SK-N-SH treated with all-trans-retinoic acid at 6 μM for 48 hours (cell line): ENCODE measurements around the gene C10orf143.
"Not testable (repeated sequence)": the region's sequence is repeated elsewhere in the genome, so short reads cannot be mapped to it uniquely, and the experiment has no call there.

Experiments used
- ATAC-seq: fragments of 200-7000 bp; cut with Tn5 transposase; 3 replicates; pipeline ENCODE4 v1.9.1; 2020; ENCODE audit warnings: mild to moderate bottlenecking, moderate library complexity
- CREB5 ChIP-seq: fragments of 250-450 bp; sonication (Bioruptor Pico); IDR thresholded peaks from 2 replicates; pipeline ENCODE4 v1.5.1; 2020; ENCODE audit warnings: low read depth, mild to moderate bottlenecking, moderate library complexity
- ESRRG ChIP-seq: fragments of 250-450 bp; sonication (Bioruptor Pico); IDR thresholded peaks from 2 replicates; pipeline ENCODE4 v1.6.1; 2021; ENCODE audit warnings: mild to moderate bottlenecking
- GLIS3 ChIP-seq: fragments of 250-450 bp; sonication (Bioruptor Pico); IDR thresholded peaks from 2 replicates; pipeline ENCODE4 v1.5.0; 2020; ENCODE audit warnings: mild to moderate bottlenecking, moderate library complexity
- PATZ1 ChIP-seq: fragments of 250-450 bp; sonication (Bioruptor Pico); IDR thresholded peaks from 2 replicates; pipeline ENCODE4 v1.8.0; 2020; ENCODE audit warnings: mild to moderate bottlenecking, moderate library complexity, borderline replicate concordance
- POU6F1 ChIP-seq: fragments of 250-450 bp; sonication (Bioruptor Pico); IDR thresholded peaks from 2 replicates; pipeline ENCODE4 v1.8.0; 2021; ENCODE audit warnings: low read depth, mild to moderate bottlenecking, moderate library complexity, borderline replicate concordance
- RARB ChIP-seq: fragments of 250-450 bp; sonication (Bioruptor Pico); IDR thresholded peaks from 2 replicates; pipeline ENCODE4 v1.8.0; 2021; ENCODE audit warnings: mild to moderate bottlenecking, moderate library complexity
- TCF4 ChIP-seq: fragments of 250-450 bp; sonication (Bioruptor Pico); IDR thresholded peaks from 2 replicates; pipeline ENCODE4 v1.8.0; 2021; ENCODE audit warnings: mild to moderate bottlenecking, moderate library complexity, borderline replicate concordance
- ZNF565 ChIP-seq: fragments of 450-650 bp; formaldehyde crosslinking; conservative IDR thresholded peaks from 2 replicates; pipeline ENCODE4 v1.5.0; 2020; ENCODE audit warnings: low read depth, mild to moderate bottlenecking, moderate library complexity
- TF ChIP-seq, protein P1 (sequence below): fragments of 250-450 bp; sonication (Bioruptor Pico); IDR thresholded peaks from 2 replicates; pipeline ENCODE4 v1.5.1; 2021; ENCODE audit warnings: mild to moderate bottlenecking, moderate library complexity
- TF ChIP-seq, protein P2 (sequence below): fragments of 250-450 bp; sonication (Bioruptor Pico); IDR thresholded peaks from 2 replicates; pipeline ENCODE4 v1.5.0; 2020; ENCODE audit warnings: mild to moderate bottlenecking, moderate library complexity

C10orf143 gene

DNA sequence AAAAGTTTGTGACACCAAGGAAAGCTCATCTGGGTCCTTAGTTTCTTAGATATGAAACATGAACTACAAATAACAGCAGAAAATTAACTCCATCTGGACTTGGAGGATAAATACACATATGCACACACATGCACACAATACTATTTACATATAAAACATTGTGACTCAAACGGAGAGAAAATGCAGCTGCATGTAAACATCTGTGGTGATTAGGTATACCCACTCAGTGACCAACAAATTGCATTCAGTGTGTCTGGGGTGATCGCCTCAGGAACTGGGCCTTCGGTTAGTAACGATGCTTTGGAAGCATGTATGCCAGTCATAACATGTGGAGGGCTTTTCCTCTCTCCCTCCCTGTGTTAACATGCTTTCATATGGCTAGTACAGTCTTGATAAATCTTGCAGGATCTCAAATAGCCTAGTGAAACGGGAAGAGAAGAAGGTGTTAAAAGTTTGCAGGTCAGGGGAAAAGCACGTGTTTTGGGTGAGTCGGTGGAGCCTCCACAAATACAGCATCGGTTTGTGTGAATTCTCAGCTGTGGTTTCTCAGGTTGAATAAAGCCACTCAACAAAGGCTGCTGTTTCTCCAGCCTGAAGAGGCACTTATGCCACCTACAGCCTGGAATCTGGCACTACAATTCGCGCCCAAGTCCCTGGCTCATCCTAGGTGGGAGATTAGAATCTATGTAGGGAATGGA lies 16.9 kb upstream of the C10orf143 start (continued):
- no peak for TF ChIP-seq PATZ1 (CRISPR knock-in tag)

DNA sequence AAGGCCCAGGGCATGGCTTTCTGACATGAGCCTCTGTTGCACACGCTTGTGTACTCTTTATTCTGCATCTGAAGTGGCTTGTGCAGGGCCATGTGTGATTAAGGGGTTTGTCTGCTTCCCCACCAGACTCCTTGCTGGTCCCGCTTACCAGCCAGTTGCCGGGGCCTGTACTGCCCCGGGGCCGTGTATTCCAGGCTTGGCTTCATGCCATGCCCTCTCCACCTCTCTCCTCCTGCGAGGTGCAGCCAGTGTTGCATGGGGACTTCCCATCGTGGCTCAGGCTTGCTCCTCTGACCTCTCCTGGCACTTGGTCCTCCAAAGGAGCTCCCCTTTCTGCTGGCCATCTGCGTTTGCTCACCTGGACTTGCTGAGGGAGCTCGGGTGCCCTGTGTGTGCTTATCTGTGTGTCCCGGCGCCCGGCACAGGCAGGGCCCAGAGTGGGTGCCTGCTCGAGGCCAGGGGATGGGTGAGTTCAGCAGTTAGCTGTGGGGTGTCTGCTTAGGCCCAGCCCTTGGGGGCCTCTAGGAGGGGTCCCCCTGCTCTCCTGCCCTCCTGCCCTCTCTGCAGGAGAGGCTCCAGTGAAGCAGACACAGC lies 11.0 kb upstream of the C10orf143 start:
- TF ChIP-seq, protein P1, sequence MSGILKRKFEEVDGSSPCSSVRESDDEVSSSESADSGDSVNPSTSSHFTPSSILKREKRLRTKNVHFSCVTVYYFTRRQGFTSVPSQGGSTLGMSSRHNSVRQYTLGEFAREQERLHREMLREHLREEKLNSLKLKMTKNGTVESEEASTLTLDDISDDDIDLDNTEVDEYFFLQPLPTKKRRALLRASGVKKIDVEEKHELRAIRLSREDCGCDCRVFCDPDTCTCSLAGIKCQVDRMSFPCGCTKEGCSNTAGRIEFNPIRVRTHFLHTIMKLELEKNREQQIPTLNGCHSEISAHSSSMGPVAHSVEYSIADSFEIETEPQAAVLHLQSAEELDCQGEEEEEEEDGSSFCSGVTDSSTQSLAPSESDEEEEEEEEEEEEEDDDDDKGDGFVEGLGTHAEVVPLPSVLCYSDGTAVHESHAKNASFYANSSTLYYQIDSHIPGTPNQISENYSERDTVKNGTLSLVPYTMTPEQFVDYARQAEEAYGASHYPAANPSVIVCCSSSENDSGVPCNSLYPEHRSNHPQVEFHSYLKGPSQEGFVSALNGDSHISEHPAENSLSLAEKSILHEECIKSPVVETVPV (CRISPR knock-in tag) = no peak
- no peak; the same call in 2 of the 3 replicates for ATAC-seq

- not testable (repeated sequence) for ATAC-seq
These were observed 6.9 kb upstream of the C10orf143 start for GRCh38 chr10:130117535-130117934.

DNA sequence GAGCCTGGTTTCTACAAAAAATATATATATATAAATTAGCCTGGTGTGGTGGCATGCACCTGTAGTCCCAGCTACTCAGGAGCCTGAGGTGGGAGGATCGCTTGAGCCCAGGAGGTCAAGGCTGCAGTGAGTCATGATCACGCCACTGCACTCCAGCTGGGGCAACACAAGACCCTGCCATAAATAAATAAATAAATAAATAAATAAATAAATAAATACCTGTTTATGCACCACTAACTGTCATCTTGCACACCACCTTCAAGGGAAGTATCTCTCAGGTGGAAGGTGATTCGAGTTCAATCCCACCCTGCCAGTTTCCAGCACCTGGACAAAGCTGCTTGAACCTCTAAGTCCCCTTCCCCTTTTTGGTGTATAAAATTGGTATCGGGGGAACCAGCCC lies 6.3 kb upstream of the C10orf143 start:
- ATAC-seq = not testable (repeated sequence)

- TF ChIP-seq RARB = no peak
- no peak for ATAC-seq
These were observed 2.2 kb upstream of the C10orf143 start for GRCh38 chr10:130112821-130113220.

- TF ChIP-seq ZNF565 (CRISPR knock-in tag) = no peak
- no peak for TF ChIP-seq POU6F1 (CRISPR knock-in tag)
- no peak for TF ChIP-seq CREB5 (CRISPR knock-in tag)
- TF ChIP-seq, protein P1 (CRISPR knock-in tag) = no peak
- no peak for TF ChIP-seq TCF4 (CRISPR knock-in tag)
- ATAC-seq = no peak
These were observed 1.2 kb upstream of the C10orf143 start for GRCh38 chr10:130111852-130112180.

DNA sequence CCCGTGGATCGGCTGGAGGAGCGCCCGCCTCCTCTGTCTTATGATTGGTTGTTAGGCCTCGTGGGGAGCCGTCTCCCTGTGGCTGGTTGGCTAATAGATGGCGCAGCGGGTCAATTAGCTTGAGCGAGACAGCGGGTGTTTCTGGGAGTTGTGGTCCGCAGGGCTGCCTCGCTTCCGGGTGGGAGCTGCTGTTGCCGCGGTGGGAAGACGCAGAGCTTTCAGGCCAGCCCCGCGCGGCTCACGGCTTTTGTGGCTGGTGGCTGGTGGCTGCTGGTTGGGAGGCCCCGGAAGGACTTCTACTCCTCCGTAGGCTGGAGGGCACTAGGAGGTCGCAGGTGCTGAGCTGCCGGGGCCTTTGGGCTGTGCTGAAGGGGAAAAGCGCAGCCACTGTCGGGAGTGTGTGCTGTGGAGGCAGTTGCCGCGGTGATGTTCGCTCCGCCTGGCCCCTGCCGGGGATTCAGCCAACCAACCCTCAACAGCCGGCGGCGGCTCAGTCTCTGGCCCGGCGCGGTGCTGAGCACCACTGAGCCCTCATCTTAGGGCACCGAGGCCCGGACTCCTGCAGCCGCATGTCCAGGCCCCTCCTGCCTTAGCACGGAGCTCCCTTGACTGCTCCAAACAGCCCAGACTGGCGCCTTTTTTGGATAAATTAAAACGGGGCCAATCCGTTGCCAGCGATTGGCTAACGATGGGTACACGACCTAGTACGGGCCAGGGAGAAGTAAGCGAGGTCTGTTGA lies 652 bp upstream of the C10orf143 start:
- no peak for TF ChIP-seq GLIS3 (CRISPR knock-in tag)
- TF ChIP-seq, protein P1 (CRISPR knock-in tag) = no peak
- no peak for TF ChIP-seq ESRRG (CRISPR knock-in tag)
- no peak for TF ChIP-seq RARB
- TF ChIP-seq TCF4 (CRISPR knock-in tag) = no peak
- TF ChIP-seq, protein P2, sequence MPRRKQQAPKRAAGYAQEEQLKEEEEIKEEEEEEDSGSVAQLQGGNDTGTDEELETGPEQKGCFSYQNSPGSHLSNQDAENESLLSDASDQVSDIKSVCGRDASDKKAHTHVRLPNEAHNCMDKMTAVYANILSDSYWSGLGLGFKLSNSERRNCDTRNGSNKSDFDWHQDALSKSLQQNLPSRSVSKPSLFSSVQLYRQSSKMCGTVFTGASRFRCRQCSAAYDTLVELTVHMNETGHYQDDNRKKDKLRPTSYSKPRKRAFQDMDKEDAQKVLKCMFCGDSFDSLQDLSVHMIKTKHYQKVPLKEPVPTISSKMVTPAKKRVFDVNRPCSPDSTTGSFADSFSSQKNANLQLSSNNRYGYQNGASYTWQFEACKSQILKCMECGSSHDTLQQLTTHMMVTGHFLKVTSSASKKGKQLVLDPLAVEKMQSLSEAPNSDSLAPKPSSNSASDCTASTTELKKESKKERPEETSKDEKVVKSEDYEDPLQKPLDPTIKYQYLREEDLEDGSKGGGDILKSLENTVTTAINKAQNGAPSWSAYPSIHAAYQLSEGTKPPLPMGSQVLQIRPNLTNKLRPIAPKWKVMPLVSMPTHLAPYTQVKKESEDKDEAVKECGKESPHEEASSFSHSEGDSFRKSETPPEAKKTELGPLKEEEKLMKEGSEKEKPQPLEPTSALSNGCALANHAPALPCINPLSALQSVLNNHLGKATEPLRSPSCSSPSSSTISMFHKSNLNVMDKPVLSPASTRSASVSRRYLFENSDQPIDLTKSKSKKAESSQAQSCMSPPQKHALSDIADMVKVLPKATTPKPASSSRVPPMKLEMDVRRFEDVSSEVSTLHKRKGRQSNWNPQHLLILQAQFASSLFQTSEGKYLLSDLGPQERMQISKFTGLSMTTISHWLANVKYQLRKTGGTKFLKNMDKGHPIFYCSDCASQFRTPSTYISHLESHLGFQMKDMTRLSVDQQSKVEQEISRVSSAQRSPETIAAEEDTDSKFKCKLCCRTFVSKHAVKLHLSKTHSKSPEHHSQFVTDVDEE (CRISPR knock-in tag) = 0 out of 2 replicates have a peak, but pooled peaks have one; percentile 45
- peak; percentile 93 for ATAC-seq
